Stomach smooth muscle (tissue), 2 donors: ENCODE results near the gene PRSS33.
A peak's percentile ranks its signal among the peaks of the same experiment; 100 is the strongest.

Source experiments
- H3K27ac ChIP-seq: one replicate; pipeline ENCODE4 v1.7.0; 2013; ENCODE audit warnings: mild to moderate bottlenecking, low read length, inconsistent platforms
- H3K27me3 ChIP-seq, 2 donors: one replicate each; pipeline ENCODE4 v1.7.0; 2013; ENCODE audit warnings: low read length in 2 of 2; ENCODE audit not compliant: insufficient read depth in 2 of 2, control insufficient read depth in 1 of 2
- H3K36me3 ChIP-seq, 2 donors: one replicate each; pipeline ENCODE4 v1.7.0; 2013; ENCODE audit warnings: low read length in 2 of 2; ENCODE audit not compliant: control insufficient read depth in 2 of 2, insufficient read depth in 2 of 2
- H3K4me1 ChIP-seq: one replicate; pipeline ENCODE4 v1.7.0; 2013; ENCODE audit warnings: low read length; ENCODE audit not compliant: control insufficient read depth, insufficient read depth
- H3K4me3 ChIP-seq, 2 donors: one replicate each; pipeline ENCODE4 v1.7.0; 2013; ENCODE audit warnings: low read length in 2 of 2
- H3K9ac ChIP-seq, 2 donors: one replicate each; pipeline ENCODE4 v1.7.0; 2013; ENCODE audit warnings: low read length in 2 of 2, mild to moderate bottlenecking in 1 of 2
- H3K9me3 ChIP-seq, 2 donors: one replicate each; pipeline ENCODE4 v1.7.0; 2013; ENCODE audit warnings: low read length in 2 of 2; ENCODE audit not compliant: control insufficient read depth in 2 of 2
- donor health status: healthy.
- donor health status: Pancreatic carcinoma.

The PRSS33 gene

DNA sequence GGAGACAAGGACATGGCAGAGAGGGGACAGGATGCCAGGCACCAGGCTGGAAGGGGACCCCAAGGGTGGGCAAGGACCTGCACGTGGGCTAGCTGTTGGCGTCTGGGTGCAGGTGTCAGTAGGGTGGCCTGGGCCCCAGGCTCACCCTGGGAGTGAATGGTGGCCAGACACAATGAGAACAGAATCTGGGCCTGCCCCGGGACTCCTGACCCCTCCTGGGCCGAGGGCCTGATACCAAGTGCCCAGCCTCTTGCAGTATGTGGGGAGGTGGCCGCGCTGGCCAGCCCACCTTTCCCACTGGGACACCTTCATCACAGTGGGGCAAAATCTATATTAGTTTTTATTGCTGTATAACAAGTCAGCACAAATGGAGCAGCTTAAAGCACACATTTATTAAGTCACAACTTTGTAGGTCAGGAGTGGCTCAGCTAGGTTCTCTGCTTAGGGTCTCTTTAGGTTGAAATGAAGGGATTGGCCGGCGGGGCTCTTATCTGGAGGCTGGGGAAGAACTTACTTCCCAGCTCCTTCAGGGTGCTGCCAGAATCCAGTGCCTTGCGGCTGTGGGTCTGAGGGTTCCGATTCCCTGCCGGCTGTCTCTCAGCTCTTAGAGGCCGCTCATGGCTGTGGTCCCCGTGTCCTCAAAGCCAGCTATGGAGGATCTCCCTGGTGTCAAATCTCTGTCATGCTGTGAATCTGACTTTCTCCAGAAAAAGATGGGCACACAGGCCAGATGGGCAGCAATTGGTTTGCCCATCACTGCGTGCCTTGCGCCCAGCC is 3.6 kb downstream of the PRSS33 start:
- H3K4me3 ChIP-seq, result no peak overlapping the region
- no peaks in the 10 kb centered on the region for H3K9me3 ChIP-seq
- peaks cover 9% of the 10 kb centered on the region for H3K4me1 ChIP-seq
- H3K27me3 ChIP-seq, result peaks cover 24 to 30% of the 10 kb centered on the region in 2 donors
- no peaks in the 10 kb centered on the region for H3K36me3 ChIP-seq
- H3K9ac ChIP-seq, result no peak overlapping the region
- H3K27ac ChIP-seq, result no peak overlapping the region

DNA sequence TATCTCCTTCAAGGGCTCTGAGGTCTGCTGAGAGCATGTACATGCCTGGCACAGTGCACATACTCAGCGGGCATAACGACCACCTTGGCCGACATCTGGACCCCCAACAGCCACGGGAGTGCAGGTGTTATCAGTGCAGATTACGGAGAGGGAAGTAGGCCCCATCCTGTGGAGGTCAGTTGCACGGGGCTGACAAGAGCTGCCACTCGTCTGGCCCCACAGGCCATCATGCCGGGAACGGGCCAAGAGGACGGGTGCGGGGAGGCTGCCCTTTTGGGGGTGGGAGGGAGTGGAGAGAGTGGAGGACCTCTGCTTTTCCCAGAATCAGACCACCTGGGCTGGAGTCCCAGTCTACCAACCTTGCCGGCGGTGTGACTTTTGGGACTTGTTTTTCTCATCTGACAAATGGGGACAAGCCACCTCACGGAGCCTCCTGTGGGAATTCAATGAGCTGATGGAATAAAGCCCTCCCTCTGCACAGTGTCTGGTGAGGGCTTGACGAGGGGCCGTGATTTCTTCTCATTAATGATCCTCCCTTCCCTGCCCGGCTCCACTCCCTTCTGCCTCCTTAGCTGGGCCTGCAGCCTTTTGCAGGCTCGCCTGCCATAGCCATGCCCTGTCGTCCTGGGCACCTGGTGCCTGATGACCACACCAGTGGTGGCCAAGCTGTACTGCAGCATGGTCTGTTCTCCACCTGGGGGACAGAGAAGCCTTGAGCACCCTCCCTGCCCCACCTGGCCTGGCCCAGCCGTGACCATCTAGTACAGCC is 4.6 kb downstream of the PRSS33 start:
- no peak overlapping the region for H3K4me3 ChIP-seq
- H3K36me3 ChIP-seq, result no peaks in the 10 kb centered on the region
- peaks cover 19% of the 10 kb centered on the region for H3K4me1 ChIP-seq
- H3K27me3 ChIP-seq, result peaks cover 20 to 26% of the 10 kb centered on the region in 2 donors
- no peaks in the 10 kb centered on the region for H3K9me3 ChIP-seq
- no peak overlapping the region for H3K27ac ChIP-seq
- H3K9ac ChIP-seq, result no peak overlapping the region

DNA sequence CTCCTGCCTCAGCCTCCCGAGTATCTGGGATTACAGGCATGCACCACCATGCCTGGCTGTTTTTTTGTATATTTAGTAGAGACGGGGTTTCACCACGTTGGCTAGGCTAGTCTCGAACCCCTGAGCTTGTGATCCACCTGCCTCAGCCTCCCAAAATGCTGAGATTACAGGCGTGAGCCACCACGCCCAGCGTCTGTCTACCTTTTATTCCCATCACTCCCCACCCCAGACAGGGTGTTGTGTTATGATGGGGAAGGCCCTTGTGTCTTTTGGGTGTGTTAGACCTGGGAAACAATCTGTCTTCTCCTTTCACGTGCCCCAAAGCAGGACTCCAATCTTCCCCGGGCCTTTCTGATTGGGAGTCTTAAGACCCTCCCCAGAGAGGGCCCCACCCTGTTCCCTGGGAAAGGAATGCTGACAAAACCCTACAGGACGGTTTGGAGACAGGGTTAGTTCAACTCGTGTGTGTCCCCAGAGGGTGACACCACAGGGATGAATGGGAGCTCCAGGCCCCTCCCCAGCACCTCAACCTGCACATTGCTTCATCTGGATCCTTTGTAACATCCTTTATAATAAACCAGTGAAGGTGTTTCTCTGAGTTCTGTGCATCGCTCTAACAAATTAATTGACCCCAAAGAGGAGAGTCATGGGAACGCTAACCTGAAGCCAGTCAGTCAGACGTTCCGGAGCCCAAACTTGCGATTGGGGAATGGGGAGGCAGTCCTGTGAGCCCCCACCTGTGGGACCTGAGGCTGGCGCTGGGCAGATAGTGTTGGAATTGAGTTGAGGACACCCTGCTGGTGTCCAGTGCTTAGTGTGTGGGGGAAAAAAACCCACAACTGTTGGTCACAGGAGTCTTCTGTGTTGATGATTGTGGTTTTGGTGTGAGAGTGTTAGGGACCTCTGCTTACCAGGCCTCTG is 7.1 kb downstream of the PRSS33 start:
- Histone ChIP-seq H3K27me3 (peaks cover 7 to 8% of the 10 kb centered on the region in 2 donors), H3K4me3 (no peak overlapping the region), H3K4me1 (peaks cover 28% of the 10 kb centered on the region), H3K36me3 (no peaks in the 10 kb centered on the region), H3K9me3 (no peaks in the 10 kb centered on the region), H3K9ac (no peak overlapping the region), H3K27ac (no peak overlapping the region)

DNA sequence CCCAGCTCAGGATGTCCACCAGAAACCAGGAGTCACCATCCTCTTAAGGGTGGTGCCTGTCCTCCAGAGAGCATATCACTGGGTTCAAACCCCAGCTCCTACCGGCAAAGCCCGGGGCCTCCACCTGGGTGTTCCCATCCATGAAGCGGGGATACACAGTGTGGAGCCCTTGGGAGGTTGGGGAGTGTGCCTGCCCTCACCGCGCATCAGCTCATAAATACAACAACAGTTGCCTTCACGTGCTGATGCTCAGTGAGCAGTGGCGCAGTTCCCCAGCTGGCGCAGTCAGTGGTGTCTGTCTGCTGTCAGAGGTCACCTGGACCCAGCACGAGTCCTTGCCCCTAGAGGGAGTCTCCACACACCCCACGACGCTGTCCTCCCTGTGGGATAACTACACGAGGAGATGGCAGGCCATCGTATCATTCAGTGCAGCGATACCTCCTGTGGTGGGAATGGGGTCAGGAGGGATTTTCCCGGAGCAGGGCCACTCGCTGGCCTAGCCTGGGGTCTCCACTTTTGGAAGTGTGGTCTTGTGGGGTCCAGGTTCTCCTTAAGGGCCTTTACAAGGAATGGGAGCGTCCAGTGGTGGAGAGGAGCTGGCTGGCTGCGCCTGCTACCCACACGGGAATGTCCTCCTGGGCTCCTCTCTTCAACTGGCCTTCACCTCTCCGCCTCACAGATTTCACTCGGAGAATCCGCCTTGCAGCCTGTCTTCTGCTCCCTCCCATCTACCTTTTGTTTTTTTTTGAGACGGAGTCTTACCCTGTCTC is 8.0 kb downstream of the PRSS33 start:
- Histone ChIP-seq H3K36me3 (peaks cover 3 to 4% of the 10 kb centered on the region in 2 donors), H3K9ac (no peak overlapping the region), H3K27ac (no peak overlapping the region), H3K9me3 (no peaks in the 10 kb centered on the region), H3K27me3 (peaks cover 0 to 2% of the 10 kb centered on the region in 2 donors), H3K4me1 (peaks cover 25% of the 10 kb centered on the region), H3K4me3 (no peak overlapping the region)

DNA sequence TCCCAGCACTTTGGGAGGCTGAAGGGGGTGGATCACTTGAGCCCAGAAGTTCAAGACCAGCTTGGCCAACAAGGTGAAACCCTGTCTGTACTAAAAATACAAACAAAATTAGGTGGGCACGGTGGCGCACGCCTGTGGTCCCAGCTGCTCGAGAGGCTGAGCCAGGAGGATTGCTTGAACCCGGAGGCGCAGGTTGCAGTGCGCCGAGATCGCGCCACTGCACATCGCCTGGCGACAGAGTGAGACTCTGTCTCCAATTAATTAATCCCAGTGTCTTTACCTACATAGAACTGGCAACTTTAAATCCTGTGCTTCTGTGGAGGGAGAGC is 8.8 kb downstream of the PRSS33 start:
- H3K36me3 ChIP-seq, result peaks cover 3 to 7% of the 10 kb centered on the region in 2 donors
- H3K27ac ChIP-seq, result peak overlapping the region; percentile 99
- no peaks in the 10 kb centered on the region for H3K27me3 ChIP-seq
- peak overlapping the region in 1 of 2 donors; percentile 100 for H3K9ac ChIP-seq
- H3K9me3 ChIP-seq, result no peaks in the 10 kb centered on the region
- peaks cover 25% of the 10 kb centered on the region for H3K4me1 ChIP-seq
- peak overlapping the region; percentile 72 to 96 for H3K4me3 ChIP-seq

DNA sequence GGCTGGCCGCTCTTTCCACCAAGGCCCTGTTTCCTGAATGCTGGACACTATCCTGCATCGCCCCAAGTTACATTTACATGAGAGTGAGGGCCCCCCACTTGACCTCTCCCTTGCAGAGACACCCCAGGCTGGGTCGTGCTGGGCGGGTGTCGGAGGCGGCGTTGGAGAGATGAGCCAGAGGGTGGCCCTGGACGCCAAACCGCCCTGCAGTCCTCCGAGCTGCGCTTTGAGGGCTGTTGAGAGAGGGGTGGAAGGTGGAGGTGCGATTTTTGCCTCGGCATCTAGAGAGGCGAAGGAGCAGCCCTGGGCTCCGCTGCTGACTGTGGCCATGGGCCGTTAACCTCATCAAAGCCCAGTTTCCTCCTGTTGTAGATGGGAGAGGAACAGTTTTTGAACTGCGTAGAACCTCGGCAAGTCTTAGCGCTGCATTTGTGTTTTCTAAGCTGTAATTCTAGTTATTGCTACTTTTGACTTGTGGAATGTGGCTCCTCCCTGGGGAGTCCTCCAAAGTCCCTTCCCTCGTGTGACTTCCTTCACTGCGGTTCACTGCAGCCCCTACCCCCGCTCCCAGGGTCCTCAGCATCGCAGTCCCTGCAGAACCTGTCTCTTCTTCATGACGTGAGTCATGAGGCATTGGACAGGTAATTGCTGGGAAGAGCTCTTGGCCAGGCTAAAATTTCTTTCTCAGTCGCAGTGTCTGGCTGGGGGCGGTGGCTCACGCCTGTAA is 9.3 kb downstream of the PRSS33 start:
- no peaks in the 10 kb centered on the region for H3K27me3 ChIP-seq
- peaks cover 25% of the 10 kb centered on the region for H3K4me1 ChIP-seq
- H3K4me3 ChIP-seq, result peak overlapping the region; percentile 72 to 96
- H3K9me3 ChIP-seq, result no peaks in the 10 kb centered on the region
- peak overlapping the region; percentile 99 to 100 for H3K9ac ChIP-seq
- H3K36me3 ChIP-seq, result peaks cover 7% of the 10 kb centered on the region in 2 donors
- H3K27ac ChIP-seq, result peak overlapping the region; percentile 99

DNA sequence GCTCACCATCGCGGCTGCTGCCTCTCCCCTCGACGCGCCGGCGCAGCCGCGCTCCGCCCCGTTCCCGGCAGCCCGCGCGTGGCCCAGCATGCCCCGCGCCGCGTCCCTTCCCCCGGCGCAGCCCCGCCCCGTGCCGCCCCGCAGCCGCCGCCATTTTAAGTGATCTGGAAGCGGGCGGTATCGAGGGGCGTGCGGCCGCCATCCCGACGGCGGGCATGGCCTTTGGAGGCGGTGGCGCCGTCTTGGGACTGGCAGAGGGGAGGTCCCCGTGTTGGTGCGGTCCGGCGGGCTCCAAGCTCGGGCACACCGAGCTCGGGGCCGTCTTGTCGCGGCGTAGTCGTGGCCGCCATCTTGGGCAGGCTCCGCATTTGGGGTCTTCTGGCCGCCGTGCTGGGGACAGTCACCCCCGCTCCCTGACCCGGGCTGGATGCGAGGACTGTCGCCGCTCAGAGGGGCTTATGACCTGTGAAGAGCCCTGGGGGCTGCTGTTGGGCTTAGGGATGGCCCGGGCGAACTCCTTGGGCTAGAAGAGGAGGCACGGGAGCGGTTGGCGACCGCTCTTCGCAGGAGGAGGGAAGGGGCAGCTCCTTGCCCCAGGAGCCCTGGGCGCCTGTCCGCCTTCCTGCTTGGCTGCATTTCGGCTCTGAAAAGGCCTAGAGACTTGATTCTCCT is 10.0 kb downstream of the PRSS33 start, which contains the start of gene ELOB:
TSS of gene ELOB (minus strand) at position 50 of the 672 bp plus-strand sequence. CDS start at position 9, 41 bp downstream.
- peaks cover 11 to 13% of the 10 kb centered on the region in 2 donors for H3K36me3 ChIP-seq
- peaks cover 25% of the 10 kb centered on the region for H3K4me1 ChIP-seq
- peak within 1 kb of the TSS; percentile 99 for H3K27ac ChIP-seq
- peak within 1 kb of the TSS; percentile 99 to 100 for H3K9ac ChIP-seq
- H3K4me3 ChIP-seq, result peak within 1 kb of the TSS; percentile 72 to 96
- H3K9me3 ChIP-seq, result no peaks in the 10 kb centered on the region
- H3K27me3 ChIP-seq, result no peaks in the 10 kb centered on the region

DNA sequence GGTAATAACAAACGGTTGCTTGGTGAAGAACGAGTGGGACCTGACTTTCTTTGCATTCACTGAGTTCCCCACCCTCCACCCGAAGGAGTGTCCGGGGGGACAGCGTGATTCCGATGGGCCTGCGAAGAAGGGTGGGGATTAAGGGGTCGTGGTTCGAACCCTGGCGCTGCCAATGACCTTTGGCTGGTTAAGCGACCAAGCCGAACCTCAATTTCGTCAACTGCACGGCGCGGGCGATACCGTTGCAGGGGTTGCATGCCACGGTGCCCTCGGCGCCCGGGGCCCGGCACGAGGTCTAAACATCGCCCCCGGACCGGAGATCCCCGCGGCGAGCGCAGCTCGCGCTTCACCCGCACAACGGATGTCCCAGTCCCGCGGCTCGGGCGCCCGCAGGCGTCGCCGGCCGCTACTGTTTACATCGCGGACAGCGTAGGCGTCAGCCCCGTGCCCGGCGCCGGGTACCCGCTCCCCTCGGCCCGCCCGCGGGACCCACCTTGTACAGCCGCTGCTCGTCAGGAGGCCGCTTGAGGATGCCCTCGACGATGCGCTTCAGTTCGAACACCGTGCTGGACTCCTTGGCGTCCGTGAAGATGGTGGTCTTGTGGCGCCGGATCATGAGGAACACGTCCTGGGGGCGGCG is 10.7 kb downstream of the PRSS33 start:
- H3K4me3 ChIP-seq, result peak overlapping the region; percentile 61 to 88
- peaks cover 16 to 17% of the 10 kb centered on the region in 2 donors for H3K36me3 ChIP-seq
- peaks cover 27% of the 10 kb centered on the region for H3K4me1 ChIP-seq
- H3K9me3 ChIP-seq, result no peaks in the 10 kb centered on the region
- peak overlapping the region; percentile 67 to 73 for H3K9ac ChIP-seq
- no peak overlapping the region for H3K27ac ChIP-seq
- no peaks in the 10 kb centered on the region for H3K27me3 ChIP-seq
